ENCODE measurements around the gene OR5B21.

OR5B21 gene

GRCh38 chr11:58508005-58508404, at the start of gene OR5B21:
Gene OR5B21 (minus strand): TSS chr11:58508105. CDS start chr11:58508105, 0 bp downstream.
- no peak for DNase-seq

GRCh38 chr11:58549644-58550043, 41.7 kb upstream of the OR5B21 start:
- no peak for DNase-seq

- DNase-seq = no peak
Observed at GRCh38 chr11:58546841-58547240, 38.9 kb upstream of the OR5B21 start.

GRCh38 chr11:58531865-58532341, 24.0 kb upstream of the OR5B21 start:
- DNase-seq = no peak

- DNase-seq = peak; percentile 35
Observed at GRCh38 chr11:58530236-58530635, 22.3 kb upstream of the OR5B21 start.

GRCh38 chr11:58527429-58527828, 19.5 kb upstream of the OR5B21 start:
- DNase-seq = no peak

GRCh38 chr11:58526721-58527120, 18.8 kb upstream of the OR5B21 start:
- DNase-seq = no peak

- peak; percentile 23 for DNase-seq
Observed at GRCh38 chr11:58525037-58525614, 17.2 kb upstream of the OR5B21 start.

GRCh38 chr11:58524232-58525036, 16.5 kb upstream of the OR5B21 start:
- DNase-seq = peak; percentile 37

- no peak for DNase-seq
Observed at GRCh38 chr11:58513747-58514367, 6.0 kb upstream of the OR5B21 start.

- no peak for DNase-seq
Observed at GRCh38 chr11:58511636-58512035, 3.7 kb upstream of the OR5B21 start.

- DNase-seq = no peak
Observed at GRCh38 chr11:58509748-58510147, 1.8 kb upstream of the OR5B21 start.

- no peak for DNase-seq
Observed at GRCh38 chr11:58508814-58509213, 909 bp upstream of the OR5B21 start.

GRCh38 chr11:58507355-58507754, 550 bp downstream of the OR5B21 start:
- DNase-seq = no peak

- no peak for DNase-seq
Observed at GRCh38 chr11:58506935-58507334, 970 bp downstream of the OR5B21 start.

- DNase-seq = no peak
Observed at GRCh38 chr11:58505849-58506248, 2.1 kb downstream of the OR5B21 start.

- no peak for DNase-seq
Observed at GRCh38 chr11:58504232-58504631, 3.7 kb downstream of the OR5B21 start.

GRCh38 chr11:58503361-58503856, 4.5 kb downstream of the OR5B21 start:
- DNase-seq = no peak

- no peak for DNase-seq
Observed at GRCh38 chr11:58502004-58502403, 5.9 kb downstream of the OR5B21 start.

- DNase-seq = peak; percentile 22
Observed at GRCh38 chr11:58498464-58498863, 9.4 kb downstream of the OR5B21 start.

- DNase-seq = no peak
Observed at GRCh38 chr11:58497951-58498350, 10.0 kb downstream of the OR5B21 start.

- DNase-seq = no peak
Observed at GRCh38 chr11:58495906-58496305, 12.0 kb downstream of the OR5B21 start.

- no peak for DNase-seq
Observed at GRCh38 chr11:58494101-58494500, 13.8 kb downstream of the OR5B21 start.

GRCh38 chr11:58493676-58494075, 14.2 kb downstream of the OR5B21 start:
- no peak for DNase-seq

Data from activated gamma-delta T cell treated with Interleukin-2 at 50 U/mL for 16 hours (primary cell).